Measurements from ENCODE around the gene DIS3L2.

DNA sequence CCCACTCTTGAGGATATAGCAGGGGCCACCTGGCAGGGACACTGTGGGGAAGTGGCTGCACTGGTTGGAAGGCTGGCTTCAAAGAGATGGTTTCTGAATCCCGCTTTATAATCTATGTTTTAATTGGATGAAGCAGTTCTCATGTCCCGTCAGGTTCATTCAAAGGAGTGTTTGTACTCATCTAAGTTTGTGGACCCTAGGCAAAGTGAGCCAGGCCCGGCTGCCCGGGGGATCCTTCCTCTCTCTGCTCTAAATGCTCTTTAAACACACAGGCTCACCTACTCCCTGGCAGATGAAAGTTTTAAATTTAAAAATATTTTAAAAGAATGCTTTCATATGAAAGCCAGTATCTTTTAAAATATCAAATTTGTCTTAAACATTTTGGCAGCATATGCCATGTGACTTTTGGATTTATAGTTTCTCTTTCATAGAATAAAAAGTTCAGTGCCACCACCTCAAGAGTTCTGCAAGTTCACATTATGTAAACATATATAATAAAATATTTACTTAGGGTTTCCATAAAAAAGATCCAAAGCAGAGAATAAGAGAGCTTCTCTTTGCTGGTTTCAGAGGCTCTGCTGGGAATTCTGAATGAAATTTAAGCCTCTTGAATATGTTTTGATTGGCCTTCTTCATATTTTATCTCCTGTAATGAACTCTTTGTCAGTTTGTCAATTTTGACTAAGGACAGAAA is 273.6 kb downstream of the DIS3L2 start:
- TF ChIP-seq POLR2A (IDR thresholded peaks at IDR 0.05), result no peak
- TF ChIP-seq CTCF (IDR thresholded peaks at IDR 0.05), result no peak
- TF ChIP-seq POLR2AphosphoS5 (IDR thresholded peaks at IDR 0.05), result no peak
- no peak for TF ChIP-seq EP300 (IDR thresholded peaks at IDR 0.05)
